Measurements from ENCODE around the gene SIPA1L3. TPM values are rescaled to one million over a fixed set of nuclear protein-coding genes. Genes with fewer than 3 reads are reported as not detected.
"Not testable (repeated sequence)": the region's sequence is repeated elsewhere in the genome, so short reads cannot be mapped to it uniquely, and the experiment has no call there.

Gene SIPA1L3
- total RNA-seq (10 to 100 TPM; 15.5 to 17.7 TPM), total RNA-seq (7.6 to 111 (median 25.1) reads per million in 172 experiments)
- polyA plus RNA-seq (2013, experiment 1 of 2): 8.4 TPM
- polyA plus RNA-seq (2013, experiment 2 of 2): 9.7 TPM

- peaks cover 26% of the 10 kb centered on the region for H3K4me1 ChIP-seq (ENCODE audit: insufficient read depth, low read length)
- peak; percentile 84 to 96 (median 92) for DNase-seq
- intact Hi-C loops (cut with DNase I, micrococcal nuclease): loop anchor here (1.0 to 10.0 kb wide), 18 partner anchors 142 to 1790 kb away; partner anchors contain the start of genes PSMD8 (in 2 of the 2), YIF1B (in 2 of the 2), ZNF565 (in 2 of the 2) and CATSPERG (in 1 of the 2)
- no peaks in the 10 kb centered on the region for H3K9me3 Mint-ChIP-seq
- H3K27me3 ChIP-seq (ENCODE audit: control insufficient read depth in 1 of 2, insufficient read depth in 2 of 2, low read length in 2 of 2): no peaks in the 10 kb centered on the region
- POLR2A ChIA-PET: interaction anchor here (0.6 to 3.4 kb wide), 18 partner anchors 10 to 1023 kb away, joined by 3 to 35 read pairs (median 6); partner anchors contain the start of genes CATSPERG, FAM98C, KCNK6 and MRPS12
- H3K4me3 Mint-ChIP-seq: peak within 1 kb of the TSS; percentile 97
- H3K9me3 ChIP-seq (ENCODE audit: control insufficient read depth in 1 of 2, insufficient read depth in 1 of 2, low read length in 2 of 2): no peaks in the 10 kb centered on the region
- ATAC-seq (ENCODE audit: poor library complexity): peak; percentile 98
- H3K27ac ChIP-seq (ENCODE audit: low read depth in 1 of 2, low read length in 2 of 2): peak within 1 kb of the TSS; percentile 23 to 68
- no peak for TF ChIP-seq CTCF (IDR thresholded peaks at IDR 0.05)
- H3K36me3 ChIP-seq (ENCODE audit: insufficient read depth, low read length): no peaks in the 10 kb centered on the region
- no peaks in the 10 kb centered on the region for H3K27me3 Mint-ChIP-seq
- H3K36me3 Mint-ChIP-seq (ENCODE audit: low read depth): peaks cover 5% of the 10 kb centered on the region
- peak within 1 kb of the TSS; percentile 98 for H3K4me3 ChIP-seq (ENCODE audit: low read length)
- CTCF ChIA-PET: interaction anchor here (1.2 to 1.8 kb wide), 4 partner anchors 142 to 590 kb away, joined by 4 to 7 read pairs (median 4); partner anchors contain the start of gene PSMD8
- peak within 1 kb of the TSS; percentile 91 for H3K27ac Mint-ChIP-seq
- peaks cover 37% of the 10 kb centered on the region for H3K4me1 Mint-ChIP-seq (ENCODE audit: low read depth)
Measured at GRCh38 chr19:37906869-37907734, at the start of gene SIPA1L3. Gene SIPA1L3, plus strand, starts transcription at chr19:37907208. Its CDS starts 174,358 bp downstream, at chr19:38081566.

GRCh38 chr19:37864501-37864900, 42.5 kb upstream of the SIPA1L3 start:
- Mint-ChIP-seq H3K9me3 (no peaks in the 10 kb centered on the region), H3K27ac (no peak overlapping the region), H3K4me3 (no peak overlapping the region), H3K4me1 (ENCODE audit: low read depth) (no peaks in the 10 kb centered on the region), H3K36me3 (ENCODE audit: low read depth) (no peaks in the 10 kb centered on the region), H3K27me3 (peaks cover 14% of the 10 kb centered on the region)
- no peak for TF ChIP-seq CTCF (IDR thresholded peaks at IDR 0.05)
- intact Hi-C loops (cut with DNase I, micrococcal nuclease): no loop called here
- DNase-seq: no peak
- H3K27me3 ChIP-seq (ENCODE audit: control insufficient read depth in 1 of 2, insufficient read depth in 2 of 2, low read length in 2 of 2): peaks cover 0 to 2% of the 10 kb centered on the region in 2 experiments
- POLR2A ChIA-PET: no interaction called here
- peaks cover 0 to 6% of the 10 kb centered on the region in 2 experiments for H3K9me3 ChIP-seq (ENCODE audit: control insufficient read depth in 1 of 2, insufficient read depth in 1 of 2, low read length in 2 of 2)
- no peak overlapping the region for H3K27ac ChIP-seq (ENCODE audit: low read depth in 1 of 2, low read length in 2 of 2)
- no peak for ATAC-seq (ENCODE audit: poor library complexity)
- no peaks in the 10 kb centered on the region for H3K4me1 ChIP-seq (ENCODE audit: insufficient read depth, low read length)
- H3K36me3 ChIP-seq (ENCODE audit: insufficient read depth, low read length): no peaks in the 10 kb centered on the region
- no peak overlapping the region for H3K4me3 ChIP-seq (ENCODE audit: low read length)
- CTCF ChIA-PET: no interaction called here

- H3K36me3 Mint-ChIP-seq (ENCODE audit: low read depth); H3K27me3 ChIP-seq (ENCODE audit: control insufficient read depth in 1 of 2, insufficient read depth in 2 of 2, low read length in 2 of 2); H3K4me3 Mint-ChIP-seq; H3K9me3 Mint-ChIP-seq; H3K27ac ChIP-seq (ENCODE audit: low read depth in 1 of 2, low read length in 2 of 2); H3K4me3 ChIP-seq (ENCODE audit: low read length); CTCF ChIA-PET; ATAC-seq (ENCODE audit: poor library complexity); H3K4me1 Mint-ChIP-seq (ENCODE audit: low read depth); H3K4me1 ChIP-seq (ENCODE audit: insufficient read depth, low read length); intact Hi-C loops (cut with DNase I, micrococcal nuclease); DNase-seq; POLR2A ChIA-PET; H3K36me3 ChIP-seq (ENCODE audit: insufficient read depth, low read length); H3K27ac Mint-ChIP-seq: not testable (repeated sequence)
- H3K9me3 ChIP-seq (ENCODE audit: control insufficient read depth in 1 of 2, insufficient read depth in 1 of 2, low read length in 2 of 2): peaks cover 0 to 10% of the 10 kb centered on the region in 2 experiments
- H3K27me3 Mint-ChIP-seq: peaks cover 25% of the 10 kb centered on the region
Measured at GRCh38 chr19:37865930-37866329, 41.1 kb upstream of the SIPA1L3 start.
